Measurements from ENCODE around the gene LRRC74A. TPM values are rescaled to one million over a fixed set of nuclear protein-coding genes. Genes with fewer than 3 reads are reported as not detected.

Gene LRRC74A
- total and polyA plus RNA-seq, 2 of the 4 experiments (the other 2 are of a cell fraction) = not detected

DNA sequence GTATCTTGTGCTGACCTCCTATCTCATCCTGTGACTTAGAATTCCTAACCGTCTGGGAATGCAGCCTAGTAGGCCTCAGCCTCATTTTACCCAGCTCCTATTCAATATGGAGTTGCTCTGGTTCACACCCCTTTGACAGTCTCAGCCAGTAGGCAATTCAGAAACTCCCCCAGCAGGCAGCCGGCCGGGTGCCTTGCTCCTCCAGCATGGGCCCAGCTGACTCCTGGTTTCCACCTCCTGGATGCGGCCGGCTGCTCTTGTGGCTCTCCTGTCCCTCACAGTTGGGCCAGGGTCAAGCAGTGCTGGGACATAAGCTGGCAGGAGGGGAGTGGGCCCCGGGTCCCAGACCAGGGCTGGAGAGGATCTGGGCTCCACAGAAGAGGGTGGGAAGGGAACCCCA is 58.2 kb downstream of the LRRC74A start:
- no peak overlapping the region for H3K18ac ChIP-seq (ENCODE audit: low read depth, low read length)
- POLR2A ChIA-PET (ENCODE audit: unreplicated experiment) = no interaction called here
- no peak overlapping the region for H4K5ac ChIP-seq (ENCODE audit: low read depth, low read length)
- H3K36me3 ChIP-seq (ENCODE audit: control insufficient read depth, insufficient read depth, low read length) = no peaks in the 10 kb centered on the region
- H2AFZ ChIP-seq (replicated peaks; ENCODE audit: low read length, poor library complexity) = no peak overlapping the region
- H3K27ac ChIP-seq (ENCODE audit: insufficient read depth, low read length) = no peak overlapping the region
- no TSS peak for BruUV-seq (replicated peaks)
- H3K23ac ChIP-seq (ENCODE audit: low read depth, low read length) = no peak overlapping the region
- no peak for DNase-seq
- H2BK120ac ChIP-seq (ENCODE audit: low read depth, low read length) = no peak overlapping the region
- no peaks in the 10 kb centered on the region for H4K20me1 ChIP-seq (ENCODE audit: insufficient read depth, low read length)
- H3K4me3 ChIP-seq (ENCODE audit: insufficient read depth, low read depth, low read length) = no peak overlapping the region
- H3K56ac ChIP-seq (ENCODE audit: extremely low read depth, insufficient read depth, low read length) = no peak overlapping the region
- in situ Hi-C loops (cut with MboI; ENCODE audit: low sequenced_read_pairs) (loop anchor here (25.0 kb wide), 1 partner anchor 428 kb away; the partner anchor contains the start of genes GSTZ1 and POMT2), intact Hi-C loops (cut with micrococcal nuclease) (no loop called here), dilution Hi-C loops (cut with HindIII; ENCODE audit: low sequenced_read_pairs, unreplicated experiment) (loop anchor here (25.0 kb wide), 1 partner anchor 203 kb away; the partner anchor contains the start of gene CIPC)
- H3K79me1 ChIP-seq (ENCODE audit: low read depth in 1 of 2, low read length in 2 of 2) = no peaks in the 10 kb centered on the region
- peaks cover 7% of the 10 kb centered on the region for H3K27me3 ChIP-seq (ENCODE audit: control insufficient read depth, insufficient read depth, low read length)
- no peak overlapping the region for H4K91ac ChIP-seq (ENCODE audit: insufficient read depth, low read depth, low read length)
- no peak overlapping the region for H2BK5ac ChIP-seq (ENCODE audit: low read depth, low read length, poor library complexity, severe bottlenecking)
- no peaks in the 10 kb centered on the region for H3K9me3 ChIP-seq (ENCODE audit: control insufficient read depth, insufficient read depth, low read length)
- H2BK20ac ChIP-seq (ENCODE audit: low read depth, low read length) = no peak overlapping the region
- H3K4me1 ChIP-seq (ENCODE audit: control insufficient read depth, insufficient read depth, low read length) = peaks cover 2% of the 10 kb centered on the region; the same call in 1 of the 2 replicates
- ATAC-seq (ENCODE audit: low read depth) = no peak
- 67% methylated on average over 2 of the region's 6 CpGs; no CpG with 5 or more reads in 1 of the 2 experiments for WGBS, 2 experiments (ENCODE audit: extremely low coverage in 2 of 2, insufficient read length in 1 of 2)
- no peak overlapping the region for H3K14ac ChIP-seq (replicated peaks; ENCODE audit: low read depth, low read length)
- no peak overlapping the region for H2AK9ac ChIP-seq (replicated peaks; ENCODE audit: low read depth, low read length, poor library complexity)
- no peak overlapping the region for H3K4ac ChIP-seq (ENCODE audit: low read depth, low read length)
- H3K9me1 ChIP-seq (ENCODE audit: insufficient read depth, low read length) = no peaks in the 10 kb centered on the region
- no peak overlapping the region for H3K4me2 ChIP-seq (ENCODE audit: low read depth, low read length)
- no peak overlapping the region for H2AK5ac ChIP-seq (ENCODE audit: low read depth, low read length)
- CTCF ChIA-PET = interaction anchor here (1.0 to 1.3 kb wide), 2 partner anchors 9 to 29 kb away, joined by 3 read pairs; no protein-coding TSS in a partner anchor
- no peak overlapping the region for H3K9ac ChIP-seq (ENCODE audit: low read depth, low read length)
- no peak overlapping the region for H2BK15ac ChIP-seq (ENCODE audit: low read depth, low read length)
- no peak for TF ChIP-seq MAFK (IDR thresholded peaks at IDR 0.05; ENCODE audit: low read depth, low read length)
- no peak for TF ChIP-seq RCOR1 (IDR thresholded peaks at IDR 0.05; ENCODE audit: insufficient replicate concordance, low read length)
- H4K8ac ChIP-seq (ENCODE audit: low read depth in 2 of 2, low read length in 2 of 2) = no peak overlapping the region

Data from IMR-90 (cell line).